Activated T-cell treated with anti-CD3 and anti-CD28 coated beads, Interleukin-2, amount 50 U/mL, for 1 hour (primary cell): ENCODE measurements around the gene ELP6.

Source experiments
- DNase-seq: peaks from one replicate; pipeline ENCODE4 v3.0.0-alpha.2; 2020

Gene ELP6

GRCh38 chr3:47456984-47457383 lies 56.5 kb downstream of the ELP6 start:
- no peak for DNase-seq

GRCh38 chr3:47455806-47456452 lies 57.6 kb downstream of the ELP6 start:
- DNase-seq = no peak

- no peak for DNase-seq
Measured at GRCh38 chr3:47452453-47453215, 60.9 kb downstream of the ELP6 start.
